WTC11 (cell line): ENCODE measurements around the gene TBPL2.

Experiments
- CREB1 ChIP-seq: sonication (generic); formaldehyde crosslinking; IDR thresholded peaks from 2 replicates; pipeline ENCODE4 v1.8.0; 2023; ENCODE audit warnings: mild to moderate bottlenecking, missing genetic modification reagents
- CTCF ChIP-seq: fragments of 200-600 bp; IDR thresholded peaks from 2 replicates; pipeline ENCODE4 v1.8.0; 2022; ENCODE audit warnings: antibody characterized with exemption

GRCh38 chr14:55430024-55430690 is 10.3 kb downstream of the TBPL2 start:
- TF ChIP-seq CREB1 (CRISPR knock-in tag) (no peak), CTCF (0 out of 2 replicates have a peak, but pooled peaks have one; percentile 16)
